Endothelial cell of umbilical vein (primary cell): ENCODE data around the gene B3GNT7. TPM values are rescaled to one million over a fixed set of nuclear protein-coding genes. Genes with fewer than 3 reads are reported as not detected.

Experiments used
- BruUV-seq: library from RNA; stranded (reverse); fragments of 400-500 nt; replicated peaks from 2 replicates; lab custom pipeline; 2021; lab: Mats Ljungman, UMichigan
- CTCF ChIA-PET: fragments of 300-600, 350-600 bp; sonication (Branson Sonifier 250); formaldehyde crosslinking; loops from one replicate; lab custom pipeline; 2021; ENCODE audit warnings: antibody characterized with exemption, inconsistent platforms; lab: Charles Lee
- POLR2A ChIA-PET: fragments of 300-600, 350-600 bp; sonication (Branson Sonifier 250); formaldehyde crosslinking; loops from one replicate; lab custom pipeline; 2021; ENCODE audit warnings: antibody characterized with exemption, inconsistent platforms; lab: Charles Lee
- DNase-seq: peaks from one replicate; pipeline ENCODE4 v3.0.0-alpha.2; 2011; ENCODE audit warnings: low read depth, low spot score
- FAIRE-seq: peaks from 2 replicates; lab custom pipeline; 2011; peaks lifted over from hg19 to GRCh38; lab: Jason Lieb, UNC
- H2AFZ ChIP-seq: 2 replicates; pipeline ENCODE4 v1.6.0; 2012; ENCODE audit warnings: low read depth, low read length, control low read depth, inconsistent platforms
- H3K27ac ChIP-seq: 2 replicates; pipeline ENCODE4 v1.5.1; 2011; ENCODE audit warnings: low read depth, mild to moderate bottlenecking, control low read depth, low read length, moderate library complexity; ENCODE audit not compliant: insufficient read depth
- H3K27me3 ChIP-seq, 2 experiments: 2 replicates each; pipeline versions ENCODE4 v1.6.0 to v1.6.1; 2011; ENCODE audit warnings: low read length in 2 of 2, mixed read lengths in 1 of 2; ENCODE audit not compliant: control insufficient read depth in 2 of 2, insufficient read depth in 2 of 2
- H3K36me3 ChIP-seq, 2 experiments: 2 replicates in 1 of 2; 3 replicates in 1 of 2; pipeline ENCODE4 v1.5.1; 2011; ENCODE audit warnings: low read length in 2 of 2, mild to moderate bottlenecking in 1 of 2, moderate library complexity in 1 of 2; ENCODE audit not compliant: control insufficient read depth in 2 of 2, insufficient read depth in 2 of 2; ENCODE audit errors: extremely low read depth in 1 of 2
- H3K4me1 ChIP-seq: 3 replicates; pipeline ENCODE4 v1.5.1; 2011; ENCODE audit warnings: mild to moderate bottlenecking, low read length; ENCODE audit not compliant: control insufficient read depth, insufficient read depth; ENCODE audit errors: extremely low read depth
- H3K4me2 ChIP-seq: 2 replicates; pipeline ENCODE4 v1.6.1; 2011; ENCODE audit warnings: low read length, control low read depth, mixed read lengths; ENCODE audit not compliant: insufficient read depth
- H3K4me3 ChIP-seq, 3 experiments: fragments of 200-600 bp in 1 of 3; sonication (generic), shearing (Covaris generic) in 1 of 3; replicated peaks in 1 of 3; 2 replicates each; pipeline ENCODE4 v1.5.1; 2011 to 2016; ENCODE audit warnings: control low read depth in 3 of 3, low read length in 3 of 3, mild to moderate bottlenecking in 2 of 3, inconsistent platforms in 1 of 3, low read depth in 1 of 3, moderate library complexity in 1 of 3; ENCODE audit not compliant: insufficient read depth in 1 of 3
- H3K79me2 ChIP-seq: 2 replicates; pipeline ENCODE4 v1.6.0; 2012; ENCODE audit warnings: low read length, inconsistent platforms; ENCODE audit not compliant: control insufficient read depth, insufficient read depth
- H3K9ac ChIP-seq: replicated peaks from 2 replicates; pipeline ENCODE3; 2011; ENCODE audit warnings: low read length, control low read depth; ENCODE audit not compliant: insufficient read depth; ENCODE audit errors: extremely low read depth
- H3K9me1 ChIP-seq: replicated peaks from 3 replicates; pipeline ENCODE4 v1.6.0; 2011; ENCODE audit warnings: mild to moderate bottlenecking, low read length; ENCODE audit not compliant: control insufficient read depth, insufficient read depth; ENCODE audit errors: extremely low read depth
- H3K9me3 ChIP-seq: replicated peaks from 2 replicates; pipeline ENCODE4 v1.5.1; 2012; ENCODE audit warnings: low read length, inconsistent platforms; ENCODE audit not compliant: control insufficient read depth, insufficient read depth
- H4K20me1 ChIP-seq: replicated peaks from 2 replicates; pipeline ENCODE3; 2011; ENCODE audit warnings: mild to moderate bottlenecking, low read length; ENCODE audit not compliant: control insufficient read depth, insufficient read depth; ENCODE audit errors: extremely low read depth
- CTCF ChIP-seq, 2 donors: IDR thresholded peaks; 1 replicate in 1 of 2; 2 replicates in 1 of 2; pipeline ENCODE4 v1.5.1; 2011; ENCODE audit warnings: low read length in 2 of 2, mild to moderate bottlenecking in 2 of 2, moderate library complexity in 2 of 2, control low read depth in 1 of 2, inconsistent platforms in 1 of 2, low read depth in 1 of 2; ENCODE audit not compliant: insufficient read depth in 1 of 2; ENCODE audit errors: extremely low read depth in 1 of 2
- FOS ChIP-seq: IDR thresholded peaks from 2 replicates; pipeline ENCODE4 v1.6.1; 2011; ENCODE audit warnings: mild to moderate bottlenecking, low read length, moderate library complexity, borderline replicate concordance; ENCODE audit not compliant: insufficient read depth
- GATA2 ChIP-seq: IDR thresholded peaks from 2 replicates; pipeline ENCODE4 v1.7.0; 2011; ENCODE audit warnings: low read depth, mild to moderate bottlenecking, moderate library complexity, mixed read lengths, low read length; ENCODE audit not compliant: insufficient read length, insufficient read depth
- JUN ChIP-seq: IDR thresholded peaks from 2 replicates; pipeline ENCODE4 v1.6.1; 2011; ENCODE audit warnings: borderline replicate concordance, low read depth; ENCODE audit not compliant: insufficient read length, insufficient read depth
- MYC ChIP-seq: IDR thresholded peaks from one replicate; pipeline ENCODE4 v1.6.1; 2011; ENCODE audit warnings: mild to moderate bottlenecking, low read depth, low read length
- POLR2AphosphoS5 ChIP-seq: IDR thresholded peaks from 2 replicates; pipeline ENCODE4 v1.6.1; 2012; ENCODE audit warnings: low read depth, mild to moderate bottlenecking, control low read depth, low read length, moderate library complexity; ENCODE audit not compliant: insufficient read depth
- dilution Hi-C: fragments of 300-500 bp; cut with MboI; formaldehyde crosslinking; loops from one replicate; pipeline ENCODE4 v1.15.0; 2019; ENCODE audit warnings: low sequenced_read_pairs; ENCODE audit not compliant: extremely low pct_ligation_motif_present
- intact Hi-C: fragments of 100-400 bp; cut with micrococcal nuclease; formaldehyde crosslinking; loops from one replicate; pipeline ENCODE4 v1.10.0; 2022
- polyA plus RNA-seq, 4 experiments: library from polyadenylated mRNA; depleted of rRNA in 3 of 4; stranded (reverse) in 3 of 4; unstranded in 1 of 4; fragments of >200 nt; gene quantifications; 2 replicates each; pipeline versions ENCODE4 v1.2.1 to v1.2.3, GENCODE V29; 2011 to 2012; ENCODE audit warnings: missing spikeins in 1 of 4
- total RNA-seq: library from RNA; stranded (reverse); gene quantifications from 2 replicates; pipeline ENCODE4 v1.2.3, GENCODE V29; 2021

Gene B3GNT7
- total and polyA plus RNA-seq, 2 donors (not counting 3 experiments of a cell fraction or from before 2014, with no cell fraction given): 0.39 to 1.2 TPM

DNA sequence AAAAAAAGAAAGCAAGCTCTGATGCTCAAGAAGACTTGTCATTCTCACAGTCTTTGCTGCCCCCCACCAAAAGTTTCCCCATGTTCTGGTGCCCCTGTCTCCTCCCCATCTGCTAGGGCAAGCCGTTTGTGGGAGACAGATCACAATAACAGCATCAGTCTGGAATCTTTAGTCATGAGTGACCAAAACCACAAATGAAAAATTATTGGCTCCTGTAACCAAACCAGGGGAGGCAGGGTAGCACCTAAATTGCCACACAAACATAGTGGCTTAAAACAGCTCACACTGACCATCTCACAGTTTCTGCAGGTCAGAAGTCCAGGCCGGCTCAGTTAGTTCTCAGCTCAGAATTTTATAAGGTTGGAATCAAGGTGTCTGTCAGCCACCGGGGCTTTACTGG lies 9.1 kb upstream of the B3GNT7 start:
- H3K9me3 ChIP-seq: no peaks in the 10 kb centered on the region
- no peak overlapping the region for H3K4me2 ChIP-seq
- no peaks in the 10 kb centered on the region for H3K79me2 ChIP-seq
- no peaks in the 10 kb centered on the region for H3K27me3 ChIP-seq
- no peaks in the 10 kb centered on the region for H3K9me1 ChIP-seq
- no peak for FAIRE-seq
- intact Hi-C loops: no loop called here
- no peak overlapping the region for H3K27ac ChIP-seq
- no peaks in the 10 kb centered on the region for H4K20me1 ChIP-seq
- ChIA-PET CTCF (interaction anchor here (1.3 kb wide), 1 partner anchor 17 kb away, joined by 3 read pairs; no protein-coding TSS in a partner anchor), POLR2A (no interaction called here)
- H3K4me3 ChIP-seq: no peak overlapping the region
- TF ChIP-seq GATA2: no peak
- no peak for TF ChIP-seq POLR2AphosphoS5
- no peak for TF ChIP-seq MYC
- no peak overlapping the region for H2AFZ ChIP-seq
- no peak for DNase-seq
- H3K36me3 ChIP-seq: no peaks in the 10 kb centered on the region
- no peak overlapping the region for H3K9ac ChIP-seq
- dilution Hi-C loops: no loop called here
- peaks cover 3% of the 10 kb centered on the region for H3K4me1 ChIP-seq
- no TSS peak for BruUV-seq

DNA sequence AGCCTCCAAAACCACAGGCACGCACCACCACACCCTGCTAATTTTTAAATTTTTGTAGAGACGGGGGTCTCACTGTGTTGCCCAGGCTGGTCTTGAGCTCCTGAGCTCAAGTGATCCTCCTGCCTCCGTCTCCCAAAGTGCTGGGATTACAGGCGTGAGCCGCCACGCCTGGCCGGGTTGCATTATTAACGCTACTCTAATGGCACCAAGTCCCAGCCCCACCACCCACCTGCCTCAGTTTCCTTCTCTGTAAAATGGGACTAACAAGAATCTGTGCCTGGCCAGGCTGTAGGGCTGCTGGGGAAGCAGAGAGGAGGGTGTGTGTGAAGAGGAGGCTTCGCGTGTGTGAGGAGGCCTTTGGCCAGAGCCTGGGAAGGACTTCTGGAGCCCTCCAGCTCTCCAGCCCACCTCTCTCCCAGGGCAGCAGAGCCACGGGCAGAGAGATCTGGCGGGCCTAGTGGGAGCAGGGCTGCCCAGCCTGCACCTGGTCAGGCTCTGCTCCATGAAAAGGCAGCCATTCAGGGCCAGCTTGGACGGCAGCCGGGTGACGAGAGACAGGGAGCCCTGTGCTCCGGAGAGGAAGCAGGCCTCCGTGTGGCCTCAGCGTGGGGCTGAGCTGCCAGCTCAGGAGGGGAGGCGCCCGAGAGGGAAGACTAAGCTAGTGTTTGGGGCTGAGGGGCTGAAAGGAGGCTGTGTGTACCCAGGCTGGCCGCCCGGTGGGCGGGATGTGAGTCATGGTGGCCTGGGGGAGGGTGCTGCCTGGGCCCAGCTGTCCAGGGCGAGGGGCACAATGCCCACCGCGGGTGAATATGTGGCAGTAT lies 7.4 kb upstream of the B3GNT7 start:
- CTCF ChIA-PET: interaction anchor here (0.9 to 1.9 kb wide), 6 partner anchors 12 to 91 kb away, joined by 3 to 7 read pairs (median 4); no protein-coding TSS in a partner anchor
- TF ChIP-seq CTCF (IDR thresholded peaks at IDR 0.05; ENCODE audit: extremely low read depth in 1 of 2, insufficient read depth in 1 of 2, low read depth in 1 of 2, low read length in 2 of 2): peak in 1 of 2 donors; percentile 10
- no peak for TF ChIP-seq JUN
- TF ChIP-seq GATA2: no peak
- no peak for TF ChIP-seq FOS
- Histone ChIP-seq H3K79me2 (no peaks in the 10 kb centered on the region), H3K4me1 (peaks cover 3% of the 10 kb centered on the region), H3K4me3 (no peak overlapping the region), H3K27ac (no peak overlapping the region), H3K27me3 (no peaks in the 10 kb centered on the region), H3K9me1 (no peaks in the 10 kb centered on the region), H3K9me3 (no peaks in the 10 kb centered on the region), H2AFZ (peak overlapping the region; percentile 56), H3K9ac (no peak overlapping the region), H3K36me3 (no peaks in the 10 kb centered on the region), H3K4me2 (no peak overlapping the region), H4K20me1 (no peaks in the 10 kb centered on the region)
- POLR2A ChIA-PET: no interaction called here
- DNase-seq (peak; percentile 39), FAIRE-seq (peak; percentile 18)
- BruUV-seq: no TSS peak
- intact Hi-C loops: no loop called here
- dilution Hi-C loops: no loop called here
